SK-N-SH (cell line): Measurements from ENCODE around the gene KLF13.

ENCODE experiments used
- CTCF ChIP-seq: fragments of 200-600 bp; sonication (generic); IDR thresholded peaks from 2 replicates; pipeline ENCODE4 v1.6.1; 2017; ENCODE audit warnings: antibody characterized with exemption, mild to moderate bottlenecking, moderate library complexity
- EP300 ChIP-seq, 2 experiments: IDR thresholded peaks; 2 replicates each; pipeline versions ENCODE4 v1.4.0 to v1.6.1; 2012; ENCODE audit warnings: borderline replicate concordance in 1 of 2, low read depth in 1 of 2, low read length in 1 of 2
- EZH2phosphoT487 ChIP-seq: fragments of 200-600 bp; sonication (generic); IDR thresholded peaks from 2 replicates; pipeline ENCODE4 v1.6.1; 2017; ENCODE audit warnings: low read depth, mixed run types, mild to moderate bottlenecking, antibody characterized with exemption, moderate library complexity, borderline replicate concordance
- FOSL2 ChIP-seq: IDR thresholded peaks from 2 replicates; pipeline ENCODE4 v1.4.0; 2012; ENCODE audit warnings: low read depth, mild to moderate bottlenecking, moderate library complexity, borderline replicate concordance
- FOXM1 ChIP-seq: IDR thresholded peaks from 2 replicates; pipeline ENCODE4 v1.4.0; 2012; ENCODE audit warnings: low read depth, mild to moderate bottlenecking
- MAX ChIP-seq: IDR thresholded peaks from 2 replicates; pipeline ENCODE4 v1.4.0; 2012; ENCODE audit warnings: low read depth
- NFIC ChIP-seq: IDR thresholded peaks from 2 replicates; pipeline ENCODE4 v1.4.0; 2012; ENCODE audit warnings: borderline replicate concordance
- RAD21 ChIP-seq: IDR thresholded peaks from 2 replicates; pipeline ENCODE4 v1.6.1; 2012; ENCODE audit warnings: mild to moderate bottlenecking, low read length
- REST ChIP-seq: IDR thresholded peaks from 2 replicates; pipeline ENCODE4 v1.6.1; 2012; ENCODE audit warnings: mild to moderate bottlenecking, low read depth, low read length, moderate library complexity
- SIN3A ChIP-seq: IDR thresholded peaks from 2 replicates; pipeline ENCODE4 v1.6.1; 2012; ENCODE audit warnings: low read depth, mild to moderate bottlenecking, low read length, moderate library complexity, borderline replicate concordance
- SMC3 ChIP-seq: IDR thresholded peaks from 2 replicates; pipeline ENCODE4 v1.6.1; 2012; ENCODE audit warnings: low read depth, low read length, improper control_type of control experiment

- TF ChIP-seq CTCF = no peak
- no peak for TF ChIP-seq REST
- no peak for TF ChIP-seq FOSL2
- no peak for TF ChIP-seq MAX
- no peak for TF ChIP-seq FOXM1
- TF ChIP-seq SIN3A = no peak
- TF ChIP-seq EP300 (IDR thresholded peaks at IDR 0.05; ENCODE audit: borderline replicate concordance in 1 of 2, low read depth in 1 of 2, low read length in 1 of 2) = no peak
- no peak for TF ChIP-seq NFIC
- no peak for TF ChIP-seq RAD21
- no peak for TF ChIP-seq EZH2phosphoT487
- TF ChIP-seq SMC3 = no peak
These were observed 13.4 kb upstream of the KLF13 start for GRCh38 chr15:31313223-31313622.
